ENCODE data around the gene NEK4. TPM values are rescaled to one million over a fixed set of nuclear protein-coding genes. Genes with fewer than 3 reads are reported as not detected.

Gene NEK4
- total and polyA plus RNA-seq, 10 of the 15 experiments (the other 5 are each of a cell fraction or from before 2014, with no cell fraction given), result 7.0 to 29.1 (median 16.4) TPM

DNA sequence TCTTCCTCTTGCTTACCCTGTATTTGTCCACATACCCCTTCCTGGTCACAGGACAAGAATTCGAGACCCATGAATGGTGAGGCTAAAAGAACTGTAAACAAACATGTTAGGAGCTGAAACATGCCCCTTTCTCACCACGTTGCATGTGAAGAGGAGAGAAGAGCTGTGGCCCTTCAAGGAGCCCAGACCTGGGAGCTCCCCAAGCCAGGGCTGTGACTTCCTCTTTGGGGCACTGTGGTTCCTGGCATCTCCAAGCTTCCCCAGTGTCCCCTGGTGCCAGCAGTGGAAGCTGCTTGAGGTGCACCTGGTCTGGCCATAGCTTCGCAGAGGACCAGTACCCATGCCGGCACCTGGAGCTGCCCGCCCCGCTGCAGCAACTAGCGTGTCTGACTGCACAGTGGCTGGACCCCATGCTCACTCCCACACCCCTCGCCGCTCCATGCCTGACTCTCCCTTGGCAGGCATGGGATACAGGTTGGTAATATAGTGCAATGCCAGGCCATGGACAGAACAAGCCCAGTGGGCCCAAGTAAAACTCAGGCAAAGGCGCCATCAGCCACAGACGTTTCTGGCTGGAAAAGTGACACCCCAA lies 54.9 kb downstream of the NEK4 start:
- H3K4me1 ChIP-seq (ENCODE audit: control insufficient read depth, insufficient read depth, low read length), result peaks cover 5% of the 10 kb centered on the region
- CTCF ChIA-PET, result no interaction called here

GRCh38 chr3:52714335-52715302 lies 56.1 kb downstream of the NEK4 start:
- POLR2A ChIA-PET, result interaction anchor here (0.7 to 1.4 kb wide), 2 partner anchors 9 to 343 kb away, joined by 3 read pairs; partner anchors contain the start of gene SPCS1
- no peaks in the 10 kb centered on the region; the same call in 1 of the 3 replicates for H3K9me3 ChIP-seq (replicated peaks; ENCODE audit: control insufficient read depth, insufficient read depth, low read length)
- H3K36me3 ChIP-seq (ENCODE audit: control insufficient read depth in 2 of 2, insufficient read depth in 2 of 2, low read length in 1 of 2), result peaks cover 0 to 6% of the 10 kb centered on the region in 2 experiments; a peak in 2 of 4 replicates
- 95% methylated on average over 33 of the region's 39 CpGs for WGBS (ENCODE audit: insufficient coverage, insufficient replicate concordance, low lambda C conversion rate, missing lambda C conversion rate)
- CTCF ChIA-PET, result interaction anchor here (0.6 kb wide), 1 partner anchor 44 kb away, joined by 4 read pairs; no protein-coding TSS in a partner anchor
- H3K27ac ChIP-seq (ENCODE audit: control insufficient read depth, insufficient read depth), result no peak overlapping the region
- RAD21 ChIA-PET (ENCODE audit: unreplicated experiment), result no interaction called here
- H3K27me3 ChIP-seq (replicated peaks in 1 of 2; ENCODE audit: control insufficient read depth in 2 of 2, insufficient read depth in 2 of 2, low read length in 1 of 2), result no peaks in the 10 kb centered on the region
- BruUV-seq (replicated peaks), result no TSS peak
- H3K4me3 ChIP-seq, result no peak overlapping the region
- H2AFZ ChIP-seq (ENCODE audit: control insufficient read depth, low read depth, low read length), result no peak overlapping the region
- intact Hi-C loops (cut with micrococcal nuclease; ENCODE audit: unreplicated experiment) (no loop called here), in situ Hi-C loops (cut with MboI) (no loop called here)
- H3K4me1 ChIP-seq (ENCODE audit: control insufficient read depth, insufficient read depth, low read length), result peaks cover 9% of the 10 kb centered on the region
- H3K4me2 ChIP-seq (ENCODE audit: control insufficient read depth, insufficient read depth), result no peak overlapping the region
- no peak for FAIRE-seq
- H3K79me2 ChIP-seq (ENCODE audit: control insufficient read depth, insufficient read depth, low read length), result no peaks in the 10 kb centered on the region
- H4K20me1 ChIP-seq (ENCODE audit: control insufficient read depth, insufficient read depth), result no peaks in the 10 kb centered on the region
- SMC1A ChIA-PET (ENCODE audit: uncharacterized antibody, unreplicated experiment), result no interaction called here
- no peak for DNase-seq (ENCODE audit: low read depth, low spot score)
- no peak for ATAC-seq
- no peak overlapping the region for H3K9ac ChIP-seq (ENCODE audit: control insufficient read depth, insufficient read depth, low read length)
- TF ChIP-seq TARDBP (IDR thresholded peaks at IDR 0.05; ENCODE audit: borderline replicate concordance) (no peak), RELA (IDR thresholded peaks at IDR 0.05; ENCODE audit: borderline replicate concordance, partially characterized antibody) (no peak), NRF1 (conservative IDR thresholded peaks at IDR 0.05; ENCODE audit: low read depth, low read length) (no peak), CHD2 (IDR thresholded peaks at IDR 0.05; ENCODE audit: borderline replicate concordance, low read depth, low read length) (no peak), HCFC1 (IDR thresholded peaks at IDR 0.05; ENCODE audit: low read length) (no peak), RUNX3 (IDR thresholded peaks at IDR 0.05; ENCODE audit: low read length) (no peak), ESRRA (IDR thresholded peaks at IDR 0.05; ENCODE audit: low read length) (no peak)
- TF ChIP-seq, protein P1, sequence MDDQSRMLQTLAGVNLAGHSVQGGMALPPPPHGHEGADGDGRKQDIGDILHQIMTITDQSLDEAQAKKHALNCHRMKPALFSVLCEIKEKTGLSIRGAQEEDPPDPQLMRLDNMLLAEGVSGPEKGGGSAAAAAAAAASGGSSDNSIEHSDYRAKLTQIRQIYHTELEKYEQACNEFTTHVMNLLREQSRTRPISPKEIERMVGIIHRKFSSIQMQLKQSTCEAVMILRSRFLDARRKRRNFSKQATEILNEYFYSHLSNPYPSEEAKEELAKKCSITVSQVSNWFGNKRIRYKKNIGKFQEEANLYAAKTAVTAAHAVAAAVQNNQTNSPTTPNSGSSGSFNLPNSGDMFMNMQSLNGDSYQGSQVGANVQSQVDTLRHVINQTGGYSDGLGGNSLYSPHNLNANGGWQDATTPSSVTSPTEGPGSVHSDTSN (IDR thresholded peaks at IDR 0.05; ENCODE audit: insufficient replicate concordance, low read depth, low read length), result no peak
- TF ChIP-seq, protein P2, sequence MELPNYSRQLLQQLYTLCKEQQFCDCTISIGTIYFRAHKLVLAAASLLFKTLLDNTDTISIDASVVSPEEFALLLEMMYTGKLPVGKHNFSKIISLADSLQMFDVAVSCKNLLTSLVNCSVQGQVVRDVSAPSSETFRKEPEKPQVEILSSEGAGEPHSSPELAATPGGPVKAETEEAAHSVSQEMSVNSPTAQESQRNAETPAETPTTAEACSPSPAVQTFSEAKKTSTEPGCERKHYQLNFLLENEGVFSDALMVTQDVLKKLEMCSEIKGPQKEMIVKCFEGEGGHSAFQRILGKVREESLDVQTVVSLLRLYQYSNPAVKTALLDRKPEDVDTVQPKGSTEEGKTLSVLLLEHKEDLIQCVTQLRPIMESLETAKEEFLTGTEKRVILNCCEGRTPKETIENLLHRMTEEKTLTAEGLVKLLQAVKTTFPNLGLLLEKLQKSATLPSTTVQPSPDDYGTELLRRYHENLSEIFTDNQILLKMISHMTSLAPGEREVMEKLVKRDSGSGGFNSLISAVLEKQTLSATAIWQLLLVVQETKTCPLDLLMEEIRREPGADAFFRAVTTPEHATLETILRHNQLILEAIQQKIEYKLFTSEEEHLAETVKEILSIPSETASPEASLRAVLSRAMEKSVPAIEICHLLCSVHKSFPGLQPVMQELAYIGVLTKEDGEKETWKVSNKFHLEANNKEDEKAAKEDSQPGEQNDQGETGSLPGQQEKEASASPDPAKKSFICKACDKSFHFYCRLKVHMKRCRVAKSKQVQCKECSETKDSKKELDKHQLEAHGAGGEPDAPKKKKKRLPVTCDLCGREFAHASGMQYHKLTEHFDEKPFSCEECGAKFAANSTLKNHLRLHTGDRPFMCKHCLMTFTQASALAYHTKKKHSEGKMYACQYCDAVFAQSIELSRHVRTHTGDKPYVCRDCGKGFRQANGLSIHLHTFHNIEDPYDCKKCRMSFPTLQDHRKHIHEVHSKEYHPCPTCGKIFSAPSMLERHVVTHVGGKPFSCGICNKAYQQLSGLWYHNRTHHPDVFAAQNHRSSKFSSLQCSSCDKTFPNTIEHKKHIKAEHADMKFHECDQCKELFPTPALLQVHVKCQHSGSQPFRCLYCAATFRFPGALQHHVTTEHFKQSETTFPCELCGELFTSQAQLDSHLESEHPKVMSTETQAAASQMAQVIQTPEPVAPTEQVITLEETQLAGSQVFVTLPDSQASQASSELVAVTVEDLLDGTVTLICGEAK (IDR thresholded peaks at IDR 0.05; ENCODE audit: borderline replicate concordance), result no peak

More for the DNA sequence above, 54.9 kb downstream of the NEK4 start:
- H3K36me3 ChIP-seq (ENCODE audit: control insufficient read depth in 2 of 2, insufficient read depth in 2 of 2, low read length in 1 of 2), result peaks cover 0 to 3% of the 10 kb centered on the region in 2 experiments; a peak in 1 of 4 replicates
- BruUV-seq (replicated peaks), result no TSS peak
- H3K4me3 ChIP-seq, result no peak overlapping the region
- H3K9me3 ChIP-seq (replicated peaks; ENCODE audit: control insufficient read depth, insufficient read depth, low read length), result peaks cover 2% of the 10 kb centered on the region; the same call in 2 of the 3 replicates
- POLR2A ChIA-PET, result no interaction called here
- FAIRE-seq (no peak), ATAC-seq (no peak), DNase-seq (ENCODE audit: low read depth, low spot score) (no peak)
- H3K27me3 ChIP-seq (replicated peaks in 1 of 2; ENCODE audit: control insufficient read depth in 2 of 2, insufficient read depth in 2 of 2, low read length in 1 of 2), result no peaks in the 10 kb centered on the region
- no peaks in the 10 kb centered on the region for H4K20me1 ChIP-seq (ENCODE audit: control insufficient read depth, insufficient read depth)
- no peak overlapping the region for H3K27ac ChIP-seq (ENCODE audit: control insufficient read depth, insufficient read depth)
- 84% methylated on average over 11 of the region's 11 CpGs for WGBS (ENCODE audit: insufficient coverage, insufficient replicate concordance, low lambda C conversion rate, missing lambda C conversion rate)
- no peak overlapping the region for H2AFZ ChIP-seq (ENCODE audit: control insufficient read depth, low read depth, low read length)
- in situ Hi-C loops (cut with MboI), result no loop called here
- no peak overlapping the region for H3K4me2 ChIP-seq (ENCODE audit: control insufficient read depth, insufficient read depth)
- intact Hi-C loops (cut with micrococcal nuclease; ENCODE audit: unreplicated experiment), result no loop called here
- no peak overlapping the region for H3K9ac ChIP-seq (ENCODE audit: control insufficient read depth, insufficient read depth, low read length)
- no peak for TF ChIP-seq STAT1 (conservative IDR thresholded peaks at IDR 0.05)
- no peak for TF ChIP-seq ZNF384 (IDR thresholded peaks at IDR 0.05; ENCODE audit: borderline replicate concordance, low read depth, low read length)
- SMC1A ChIA-PET (ENCODE audit: uncharacterized antibody, unreplicated experiment), result no interaction called here
- RAD21 ChIA-PET (ENCODE audit: unreplicated experiment), result no interaction called here
- H3K79me2 ChIP-seq (ENCODE audit: control insufficient read depth, insufficient read depth, low read length), result no peaks in the 10 kb centered on the region

Data from GM12878 (cell line).